DOHH2 (cell line): ENCODE data around the gene MOB3C.

Source experiments
- H3F3A ChIP-seq: fragments of 200-600 bp; sonication (generic), shearing (Covaris generic); 2 replicates; pipeline ENCODE4 v1.6.0; 2016; ENCODE audit warnings: antibody characterized with exemption, mild to moderate bottlenecking; ENCODE audit not compliant: control insufficient read depth, insufficient read depth
- H3K27ac ChIP-seq: fragments of 200-600 bp; sonication (generic); 2 replicates; pipeline ENCODE4 v1.5.1; 2014; ENCODE audit warnings: low read depth, mild to moderate bottlenecking, low read length, moderate library complexity
- H3K27me3 ChIP-seq: fragments of 200-600 bp; sonication (generic); 2 replicates; pipeline ENCODE4 v1.6.1; 2014; ENCODE audit warnings: mild to moderate bottlenecking, low read length, mixed read lengths; ENCODE audit not compliant: control insufficient read depth
- H3K36me3 ChIP-seq: fragments of 200-600 bp; sonication (generic); 2 replicates; pipeline ENCODE4 v1.6.1; 2014; ENCODE audit warnings: mild to moderate bottlenecking, low read length, moderate library complexity, mixed read lengths; ENCODE audit not compliant: control insufficient read depth
- H3K4me1 ChIP-seq: fragments of 200-600 bp; sonication (generic); 2 replicates; pipeline ENCODE4 v1.6.1; 2014; ENCODE audit warnings: mild to moderate bottlenecking, low read length, mixed read lengths; ENCODE audit not compliant: control insufficient read depth
- H3K4me2 ChIP-seq: fragments of 200-600 bp; sonication (generic); 2 replicates; pipeline ENCODE4 v1.6.0; 2014; ENCODE audit warnings: mild to moderate bottlenecking, low read length, moderate library complexity
- H3K4me3 ChIP-seq: fragments of 200-600 bp; sonication (generic); 2 replicates; pipeline ENCODE4 v1.5.1; 2014; ENCODE audit warnings: mild to moderate bottlenecking, low read length, mixed read lengths
- H3K79me2 ChIP-seq: fragments of 200-600 bp; sonication (generic); 2 replicates; pipeline ENCODE4 v1.6.1; 2014; ENCODE audit warnings: mild to moderate bottlenecking, low read length, mixed read lengths; ENCODE audit not compliant: control insufficient read depth
- H3K9me2 ChIP-seq: fragments of 200-600 bp; sonication (generic); replicated peaks from 2 replicates; pipeline ENCODE4 v1.6.1; 2014; ENCODE audit warnings: mild to moderate bottlenecking, low read length, mixed read lengths; ENCODE audit not compliant: control insufficient read depth
- H3K9me3 ChIP-seq: fragments of 200-600 bp; sonication (generic); 2 replicates; pipeline ENCODE4 v1.6.1; 2014; ENCODE audit warnings: antibody characterized with exemption, low read length, mixed read lengths; ENCODE audit not compliant: control insufficient read depth, insufficient read depth
- H4K20me1 ChIP-seq: fragments of 200-600 bp; sonication (generic); 2 replicates; pipeline ENCODE4 v1.6.0; 2014; ENCODE audit warnings: low read depth, mild to moderate bottlenecking, antibody characterized with exemption, low read length, moderate library complexity; ENCODE audit not compliant: control insufficient read depth, insufficient read depth
- EZH2phosphoT487 ChIP-seq: fragments of 200-600 bp; sonication (generic); IDR thresholded peaks from 2 replicates; pipeline ENCODE4 v1.6.1; 2017; ENCODE audit warnings: borderline replicate concordance, mild to moderate bottlenecking, antibody characterized with exemption, low read length, moderate library complexity, mixed read lengths
- TF ChIP-seq, protein P1 (sequence below): fragments of 200-600 bp; sonication (generic); IDR thresholded peaks from one replicate; pipeline ENCODE4 v1.5.1; 2014; ENCODE audit warnings: antibody characterized with exemption, mild to moderate bottlenecking, low read depth, low read length; ENCODE audit not compliant: poor library complexity, severe bottlenecking

The MOB3C gene

DNA sequence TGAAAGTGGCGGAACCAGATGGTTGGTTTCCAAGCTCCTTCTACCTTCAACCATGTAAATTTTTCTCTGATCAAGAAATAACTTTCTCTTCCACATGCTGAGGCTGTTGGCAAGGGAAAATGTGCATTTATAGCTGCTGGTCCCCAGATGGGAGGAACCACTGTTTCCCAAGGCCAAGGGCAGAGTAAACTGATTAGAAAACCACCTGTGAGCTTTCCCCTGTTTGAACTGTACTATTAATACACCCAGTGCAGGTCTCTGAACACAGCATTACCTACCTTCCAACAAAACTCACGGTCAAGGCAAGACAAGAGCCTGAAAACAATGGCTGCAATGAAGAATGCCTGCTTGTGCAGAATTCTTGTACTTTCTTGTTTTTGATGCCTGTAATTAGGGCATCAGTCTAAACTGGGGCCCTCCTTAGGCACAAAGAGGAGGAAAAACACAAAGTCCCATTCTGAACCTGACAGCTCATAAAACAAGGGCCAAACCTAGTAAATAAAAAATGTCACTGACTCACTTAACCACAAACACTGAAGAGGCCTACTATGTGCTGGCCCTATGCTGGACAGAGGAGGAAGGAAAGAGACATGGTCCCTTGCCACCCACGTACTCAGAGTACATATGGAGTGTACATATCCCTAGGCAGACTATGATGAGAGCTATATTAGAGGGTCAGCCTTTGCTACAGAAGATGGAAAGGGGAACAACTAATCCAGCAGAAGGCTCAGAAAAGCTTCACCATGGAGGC, 15.2 kb downstream of the MOB3C start:
- Histone ChIP-seq H3K36me3 (no peaks in the 10 kb centered on the region), H3K27ac (no peak overlapping the region), H3K79me2 (peaks cover 6% of the 10 kb centered on the region), H3K4me1 (peaks cover 17% of the 10 kb centered on the region), H4K20me1 (no peaks in the 10 kb centered on the region), H3K9me3 (no peaks in the 10 kb centered on the region), H3K4me2 (no peak overlapping the region), H3K4me3 (no peak overlapping the region), H3F3A (no peaks in the 10 kb centered on the region), H3K27me3 (no peaks in the 10 kb centered on the region), H3K9me2 (no peaks in the 10 kb centered on the region)
- TF ChIP-seq, protein P1, sequence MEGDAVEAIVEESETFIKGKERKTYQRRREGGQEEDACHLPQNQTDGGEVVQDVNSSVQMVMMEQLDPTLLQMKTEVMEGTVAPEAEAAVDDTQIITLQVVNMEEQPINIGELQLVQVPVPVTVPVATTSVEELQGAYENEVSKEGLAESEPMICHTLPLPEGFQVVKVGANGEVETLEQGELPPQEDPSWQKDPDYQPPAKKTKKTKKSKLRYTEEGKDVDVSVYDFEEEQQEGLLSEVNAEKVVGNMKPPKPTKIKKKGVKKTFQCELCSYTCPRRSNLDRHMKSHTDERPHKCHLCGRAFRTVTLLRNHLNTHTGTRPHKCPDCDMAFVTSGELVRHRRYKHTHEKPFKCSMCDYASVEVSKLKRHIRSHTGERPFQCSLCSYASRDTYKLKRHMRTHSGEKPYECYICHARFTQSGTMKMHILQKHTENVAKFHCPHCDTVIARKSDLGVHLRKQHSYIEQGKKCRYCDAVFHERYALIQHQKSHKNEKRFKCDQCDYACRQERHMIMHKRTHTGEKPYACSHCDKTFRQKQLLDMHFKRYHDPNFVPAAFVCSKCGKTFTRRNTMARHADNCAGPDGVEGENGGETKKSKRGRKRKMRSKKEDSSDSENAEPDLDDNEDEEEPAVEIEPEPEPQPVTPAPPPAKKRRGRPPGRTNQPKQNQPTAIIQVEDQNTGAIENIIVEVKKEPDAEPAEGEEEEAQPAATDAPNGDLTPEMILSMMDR: no peak

DNA sequence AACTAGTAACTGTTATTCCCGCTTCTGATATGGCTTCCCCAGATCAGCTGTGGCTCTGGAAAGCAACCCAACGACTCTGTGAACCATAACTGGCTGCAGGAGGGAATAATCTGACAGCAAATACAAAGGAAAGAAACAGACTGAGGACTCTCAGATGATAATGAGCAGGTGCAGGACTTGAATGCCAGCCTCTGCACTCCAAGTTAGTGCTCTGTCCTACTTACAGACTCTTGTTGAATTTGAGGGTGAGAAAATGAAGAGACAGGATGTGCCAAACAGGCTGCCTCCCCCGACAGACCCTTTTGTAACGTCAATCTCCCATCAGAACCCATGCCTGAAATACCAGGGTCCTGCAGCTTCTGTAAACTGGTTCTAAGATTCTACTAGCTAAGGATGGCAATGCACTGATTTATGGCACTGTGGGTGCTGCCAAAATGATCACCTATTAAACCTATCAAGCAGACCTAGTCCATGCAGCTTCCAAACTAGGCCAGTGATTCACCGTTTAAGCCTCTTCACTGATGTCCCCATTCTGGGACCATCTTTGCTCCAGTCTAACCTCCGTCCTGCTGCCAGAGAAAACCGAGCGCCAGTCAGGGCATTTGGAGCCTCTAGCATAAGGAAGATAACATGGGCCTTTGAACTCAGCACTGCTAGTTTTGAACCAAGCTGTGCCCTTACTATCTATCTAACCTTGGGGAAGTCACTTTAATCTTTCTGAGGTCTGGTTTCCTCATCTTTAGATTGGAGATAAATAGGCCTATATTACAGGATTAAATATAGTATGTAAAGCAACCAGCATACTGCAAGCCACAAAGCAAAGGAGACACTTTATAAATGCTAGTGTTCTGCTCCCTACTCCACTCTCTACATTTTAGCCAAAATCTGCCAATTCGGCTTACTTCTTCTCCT, 17.3 kb downstream of the MOB3C start:
- TF ChIP-seq, protein P1: no peak
- no peak for TF ChIP-seq EZH2phosphoT487
- Histone ChIP-seq H3K4me2 (no peak overlapping the region), H3K9me3 (no peaks in the 10 kb centered on the region), H3K79me2 (peaks cover 6% of the 10 kb centered on the region), H3K27ac (no peak overlapping the region), H3K4me1 (peaks cover 10% of the 10 kb centered on the region), H3K27me3 (no peaks in the 10 kb centered on the region), H3K36me3 (no peaks in the 10 kb centered on the region), H3K9me2 (no peaks in the 10 kb centered on the region), H3F3A (no peaks in the 10 kb centered on the region), H3K4me3 (no peak overlapping the region), H4K20me1 (no peaks in the 10 kb centered on the region)

DNA sequence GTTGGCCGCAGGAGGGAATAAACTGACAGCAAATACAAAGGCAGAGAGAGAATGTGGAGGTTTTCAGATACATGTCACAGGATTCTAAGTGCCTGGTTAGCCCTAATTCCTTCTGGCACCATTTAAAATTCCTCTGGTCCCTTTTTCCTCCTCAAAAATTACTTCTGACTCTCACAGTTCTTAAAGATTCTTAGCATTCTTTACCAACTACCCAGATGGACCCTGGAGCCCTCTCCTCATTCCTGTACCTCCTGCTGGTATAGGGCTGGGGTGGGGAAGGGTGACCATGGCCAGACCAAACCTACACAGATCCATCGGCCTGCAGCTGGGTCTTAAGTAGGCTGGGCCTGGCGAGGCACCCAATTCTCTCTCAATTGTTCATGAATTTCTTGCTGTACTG, 19.8 kb downstream of the MOB3C start:
- Histone ChIP-seq H3K9me2 (no peaks in the 10 kb centered on the region), H3K9me3 (no peaks in the 10 kb centered on the region), H3K36me3 (peaks cover 11% of the 10 kb centered on the region), H3K79me2 (no peaks in the 10 kb centered on the region), H4K20me1 (no peaks in the 10 kb centered on the region), H3K4me3 (no peak overlapping the region), H3F3A (no peaks in the 10 kb centered on the region), H3K27me3 (no peaks in the 10 kb centered on the region), H3K4me1 (no peaks in the 10 kb centered on the region), H3K27ac (no peak overlapping the region), H3K4me2 (no peak overlapping the region)
- no peak for TF ChIP-seq EZH2phosphoT487
- TF ChIP-seq, protein P1: no peak
